HG03460 (cell line): Measurements from ENCODE around the gene BRINP2.

Experiments
- ATAC-seq: cut with Tn5 transposase; IDR thresholded peaks from one replicate; pipeline ENCODE4 v1.9.1; 2021; ENCODE audit not compliant: unreplicated experiment

BRINP2 gene, protein sequence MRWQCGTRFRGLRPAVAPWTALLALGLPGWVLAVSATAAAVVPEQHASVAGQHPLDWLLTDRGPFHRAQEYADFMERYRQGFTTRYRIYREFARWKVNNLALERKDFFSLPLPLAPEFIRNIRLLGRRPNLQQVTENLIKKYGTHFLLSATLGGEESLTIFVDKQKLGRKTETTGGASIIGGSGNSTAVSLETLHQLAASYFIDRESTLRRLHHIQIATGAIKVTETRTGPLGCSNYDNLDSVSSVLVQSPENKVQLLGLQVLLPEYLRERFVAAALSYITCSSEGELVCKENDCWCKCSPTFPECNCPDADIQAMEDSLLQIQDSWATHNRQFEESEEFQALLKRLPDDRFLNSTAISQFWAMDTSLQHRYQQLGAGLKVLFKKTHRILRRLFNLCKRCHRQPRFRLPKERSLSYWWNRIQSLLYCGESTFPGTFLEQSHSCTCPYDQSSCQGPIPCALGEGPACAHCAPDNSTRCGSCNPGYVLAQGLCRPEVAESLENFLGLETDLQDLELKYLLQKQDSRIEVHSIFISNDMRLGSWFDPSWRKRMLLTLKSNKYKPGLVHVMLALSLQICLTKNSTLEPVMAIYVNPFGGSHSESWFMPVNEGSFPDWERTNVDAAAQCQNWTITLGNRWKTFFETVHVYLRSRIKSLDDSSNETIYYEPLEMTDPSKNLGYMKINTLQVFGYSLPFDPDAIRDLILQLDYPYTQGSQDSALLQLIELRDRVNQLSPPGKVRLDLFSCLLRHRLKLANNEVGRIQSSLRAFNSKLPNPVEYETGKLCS

DNA sequence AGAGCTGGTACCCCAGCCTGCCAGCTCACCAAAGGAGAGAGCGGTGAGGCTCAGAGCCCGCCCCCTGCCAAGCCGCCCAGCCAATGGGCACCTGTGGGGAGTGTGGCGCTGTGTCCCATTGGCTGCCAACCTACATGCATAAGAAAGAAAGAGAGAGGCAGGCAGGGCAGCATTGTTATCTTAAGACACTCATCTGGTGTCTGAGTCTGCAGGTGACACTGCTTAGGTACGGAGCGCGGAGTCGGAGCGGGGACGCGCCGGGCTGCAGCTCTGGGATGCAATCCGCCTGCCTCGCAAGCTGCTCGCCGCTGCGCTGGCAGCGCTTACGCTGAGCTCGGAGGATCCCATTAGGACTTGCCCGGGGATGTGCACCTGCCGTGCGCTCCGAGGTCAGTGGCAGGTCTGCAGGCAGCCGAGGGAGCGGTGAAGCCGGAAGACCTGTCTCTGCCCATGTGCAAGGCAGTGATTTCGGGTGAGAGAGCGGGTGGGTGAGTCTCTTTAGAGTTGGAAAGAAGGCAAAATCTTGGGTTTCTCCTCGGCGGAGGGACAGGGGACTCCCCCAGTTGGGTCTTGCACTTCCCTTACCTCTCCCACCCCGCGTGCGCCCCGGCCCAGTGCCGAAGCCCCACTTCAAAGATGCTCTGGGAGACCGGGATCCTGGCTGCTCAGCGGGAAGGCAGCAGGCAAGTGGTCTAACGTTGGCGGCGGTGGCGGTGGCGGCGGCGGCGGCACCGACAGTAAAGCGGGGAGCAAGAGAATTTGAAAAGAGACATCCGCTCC, at the start of gene BRINP2:
BRINP2 (plus strand) TSS at position 203 of the 780 bp plus-strand sequence. CDS start 58,919 bp downstream, outside the sequence.
- peak; percentile 57 for ATAC-seq

DNA sequence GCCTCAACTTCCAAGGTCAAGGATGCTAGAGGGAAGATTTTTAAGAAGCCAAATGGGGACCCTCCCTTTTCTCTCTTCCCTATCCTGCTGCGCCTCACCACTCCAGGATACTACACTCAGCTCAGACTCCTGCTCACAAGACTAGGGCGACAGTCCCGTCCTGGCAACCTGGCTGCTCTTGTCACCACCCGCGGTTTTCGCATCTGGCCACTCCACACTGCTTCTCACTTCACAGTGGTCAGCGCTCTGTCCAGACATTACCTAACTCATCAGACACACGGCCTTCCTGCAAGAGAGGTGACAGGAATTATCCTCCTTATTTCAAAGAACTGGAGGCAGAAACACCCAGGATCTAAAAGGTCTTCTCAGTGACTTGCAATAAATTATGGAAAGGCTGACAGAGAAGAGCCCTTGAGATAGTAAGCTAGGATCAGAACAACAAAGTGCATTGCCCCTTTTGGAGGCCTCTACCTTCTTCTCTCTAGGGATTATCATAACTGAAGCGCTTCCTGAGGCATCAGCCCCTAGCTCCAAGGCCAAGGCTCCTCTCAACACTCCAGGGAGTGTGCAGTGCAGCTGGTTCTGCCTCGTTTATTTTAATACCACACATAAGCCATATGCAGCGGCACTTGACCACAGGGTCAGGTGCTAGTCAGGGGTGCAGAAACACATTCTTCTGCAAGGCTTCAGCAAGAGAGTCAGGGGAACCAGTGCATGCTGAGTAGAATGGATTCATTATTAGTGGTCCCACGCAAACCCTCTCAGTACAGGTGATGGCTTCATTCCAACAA, 48.1 kb upstream of the BRINP2 start:
- ATAC-seq = no peak

DNA sequence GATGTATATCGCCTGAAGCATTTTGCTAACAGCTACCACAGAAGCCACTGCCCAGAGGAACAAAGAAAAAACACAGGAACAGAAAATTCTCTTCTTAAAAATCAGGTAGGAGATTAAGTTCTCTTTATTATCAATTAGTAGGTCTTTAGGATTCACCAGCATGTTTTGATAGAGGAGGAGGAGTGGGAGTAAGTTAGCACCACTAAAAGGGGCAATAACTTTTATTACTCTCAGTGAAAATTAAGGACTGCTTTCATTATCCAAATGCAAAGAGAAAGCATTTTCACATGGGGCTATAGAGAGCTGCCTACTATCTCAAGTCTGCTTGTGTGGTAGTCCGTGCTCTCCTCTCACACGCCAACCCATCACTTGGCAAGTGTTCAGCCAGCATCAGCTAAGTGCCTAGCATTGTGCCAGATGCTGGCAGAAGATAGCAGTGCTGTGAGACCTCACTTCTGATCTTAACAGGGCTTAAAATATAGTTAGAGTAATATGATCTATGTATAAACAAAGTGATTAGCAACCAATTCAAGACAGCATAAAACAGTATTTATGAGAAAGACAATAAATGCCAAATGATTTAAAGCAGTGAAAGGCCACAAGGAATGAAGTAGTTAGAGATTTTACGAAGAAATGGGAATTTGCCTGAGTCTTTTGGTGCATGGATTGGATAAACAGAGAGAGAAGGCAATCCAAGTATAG, 46.0 kb upstream of the BRINP2 start:
- no peak for ATAC-seq

DNA sequence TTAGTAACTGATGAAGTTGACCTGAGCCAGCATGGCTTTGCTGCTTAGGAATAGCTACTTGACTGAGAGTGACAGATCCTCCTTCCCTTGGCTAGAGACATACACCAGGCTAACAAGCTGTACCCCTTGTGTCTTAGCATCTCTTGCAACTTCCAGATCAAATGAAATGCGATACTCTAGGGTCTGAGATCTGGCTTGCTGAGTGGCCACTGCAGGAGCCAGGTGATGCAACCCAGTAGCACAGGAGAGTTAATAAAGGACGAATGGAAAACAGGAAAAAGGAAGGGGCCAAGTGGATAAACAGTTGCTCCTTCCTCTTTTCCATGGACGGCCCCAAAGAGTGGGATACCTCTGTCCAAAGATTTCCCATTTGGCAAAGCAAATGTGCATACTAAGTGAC, 44.5 kb upstream of the BRINP2 start:
- ATAC-seq = no peak

DNA sequence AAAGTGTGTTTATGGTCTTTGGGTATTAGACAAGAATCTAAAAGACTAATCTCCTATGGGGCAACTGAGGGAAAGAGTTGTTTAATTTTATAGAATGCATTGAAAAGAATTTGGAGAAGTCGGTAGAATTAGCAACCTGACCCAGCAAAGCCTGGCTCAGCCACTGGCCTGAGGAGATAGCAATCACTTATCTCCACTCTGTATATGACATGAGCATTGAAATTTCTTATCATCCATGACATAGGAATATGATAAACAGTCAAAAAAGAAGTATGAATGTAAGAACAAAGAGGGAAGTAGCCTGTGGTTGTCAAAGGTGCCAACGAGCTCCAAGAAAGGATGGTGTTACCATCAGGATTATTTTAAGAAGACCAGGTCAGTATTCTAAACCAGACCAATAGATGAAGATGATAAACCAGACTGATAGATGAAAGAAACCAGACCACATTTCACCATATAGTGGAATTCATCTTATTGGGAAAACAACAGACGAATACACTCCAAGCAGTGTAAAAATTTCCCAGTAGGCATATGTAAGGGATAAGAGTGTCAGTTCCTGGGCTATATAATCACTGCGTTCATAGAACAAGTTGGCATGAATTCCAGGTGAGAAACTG, 42.0 kb upstream of the BRINP2 start:
- ATAC-seq = no peak

DNA sequence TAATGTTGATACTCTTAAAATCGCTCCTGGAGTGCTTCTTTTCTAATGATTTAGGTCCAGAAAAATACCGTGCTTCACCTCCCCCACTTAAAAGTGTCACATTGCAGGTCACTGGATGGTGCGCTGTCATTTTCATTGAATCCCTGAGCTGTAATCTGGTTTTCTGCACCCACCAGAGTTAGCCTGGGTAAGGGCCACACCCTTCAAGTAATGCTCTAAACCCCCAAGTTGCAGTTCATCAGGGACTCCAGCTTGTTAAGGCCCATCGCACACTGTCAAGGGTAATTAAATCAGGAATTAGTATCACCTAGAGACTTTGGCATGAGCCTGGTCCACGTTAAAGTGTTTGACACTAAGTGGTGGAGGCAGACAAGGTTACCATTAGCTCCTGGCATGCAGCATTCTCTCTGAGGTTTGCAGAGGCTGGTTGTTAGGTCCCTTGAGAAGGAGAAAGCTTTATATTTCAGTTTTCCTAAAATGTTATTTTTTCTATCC, 40.3 kb upstream of the BRINP2 start:
- no peak for ATAC-seq

DNA sequence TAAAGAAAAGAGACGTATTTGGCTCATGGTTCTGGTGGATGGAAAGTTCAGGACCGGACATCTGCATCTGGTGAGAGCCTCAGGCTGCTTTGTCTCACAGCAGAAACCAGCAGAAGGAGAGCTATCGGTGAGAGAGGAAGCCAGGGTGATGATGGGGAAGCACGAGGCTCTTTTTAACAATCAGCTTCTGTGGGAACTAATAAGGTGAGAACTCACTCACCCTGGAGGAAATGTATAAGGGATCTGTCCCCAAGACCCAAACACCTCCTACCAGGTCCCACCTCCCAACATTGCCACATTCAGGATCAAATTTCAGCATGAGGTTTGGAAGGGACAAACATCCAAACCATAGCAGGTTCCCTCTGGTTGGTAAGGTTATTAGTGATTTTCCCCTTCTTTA, 39.0 kb upstream of the BRINP2 start:
- no peak for ATAC-seq

DNA sequence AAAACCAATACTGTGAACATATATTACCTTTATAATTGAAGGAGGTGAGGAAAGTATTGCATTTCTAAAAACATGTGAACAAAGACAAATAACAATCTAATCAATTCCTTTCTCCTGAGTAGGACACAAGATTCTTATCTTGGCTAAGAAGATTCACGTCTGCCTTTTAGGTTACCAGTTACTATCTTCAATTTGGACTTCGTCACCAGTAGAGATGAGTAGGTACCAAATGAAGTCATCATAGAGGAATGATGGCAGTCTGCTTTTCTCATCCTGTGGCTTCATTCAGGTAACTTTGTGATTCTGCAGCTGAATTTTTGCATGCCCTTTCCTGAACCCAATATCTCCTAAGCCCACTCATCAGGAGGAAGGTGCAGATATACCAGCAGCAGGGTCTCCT, 38.6 kb upstream of the BRINP2 start:
- no peak for ATAC-seq

DNA sequence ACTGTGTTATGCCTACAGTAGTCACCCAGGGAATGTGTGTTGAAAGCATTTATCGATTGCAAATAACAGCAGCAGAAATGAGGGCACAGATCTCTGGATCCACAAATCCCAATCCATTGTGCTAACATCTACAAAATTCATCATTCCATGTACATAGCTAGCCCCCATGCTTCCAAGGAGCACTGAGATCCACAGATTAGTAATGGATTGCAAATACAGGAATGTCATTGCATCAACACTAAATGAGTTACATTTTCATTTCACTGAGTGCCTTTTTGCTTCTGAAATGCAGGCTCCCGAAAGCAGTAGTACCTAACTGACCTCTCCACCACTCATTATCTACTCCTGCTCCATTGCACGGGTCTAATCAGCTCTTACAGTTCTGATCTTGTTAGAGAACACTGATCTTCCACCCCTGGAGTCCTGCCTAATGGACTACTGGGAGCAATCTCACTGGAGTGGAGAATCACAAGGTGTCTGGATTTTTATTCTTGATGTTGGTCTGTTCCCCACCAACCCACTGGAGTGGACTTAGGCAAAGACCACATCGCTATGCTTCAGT, 36.7 kb upstream of the BRINP2 start:
- ATAC-seq = no peak

DNA sequence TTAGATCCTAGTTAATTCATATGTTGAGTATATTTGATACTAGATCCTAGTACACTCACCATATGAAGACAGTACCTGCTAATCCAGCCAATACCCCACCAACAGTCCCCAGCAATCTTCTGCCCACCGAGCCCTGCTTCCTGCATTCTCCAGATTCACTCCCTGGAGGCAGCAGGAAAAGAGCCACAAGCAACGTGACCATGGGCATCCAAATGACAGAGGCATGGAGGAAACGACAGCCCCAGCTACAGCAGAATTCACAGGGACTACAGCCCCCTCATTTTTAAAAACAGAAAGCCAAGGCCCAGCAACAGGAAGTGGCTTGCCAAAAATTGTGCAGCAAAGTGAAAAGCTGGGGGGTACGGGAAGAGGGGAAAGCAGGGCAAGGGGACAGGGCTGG, 35.5 kb upstream of the BRINP2 start:
- no peak for ATAC-seq

DNA sequence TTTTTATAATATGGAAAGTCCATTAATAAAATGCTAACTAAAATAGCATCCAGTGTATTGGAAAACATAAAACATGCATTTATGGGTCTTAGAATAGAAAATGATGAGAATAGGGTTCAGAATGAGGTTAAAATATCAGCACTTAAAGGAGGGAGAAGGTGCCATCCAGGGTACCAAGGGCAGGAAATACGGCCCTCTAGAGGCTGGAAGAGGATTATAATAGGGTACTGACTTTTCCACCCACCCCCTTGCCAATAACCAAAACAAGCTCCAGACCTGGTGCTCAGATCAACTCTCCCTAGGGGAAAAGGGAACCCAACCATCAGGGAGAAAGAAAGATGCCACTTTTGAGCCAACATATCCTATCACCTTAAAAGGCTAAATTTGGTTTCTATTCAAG, 32.9 kb upstream of the BRINP2 start:
- ATAC-seq = no peak

DNA sequence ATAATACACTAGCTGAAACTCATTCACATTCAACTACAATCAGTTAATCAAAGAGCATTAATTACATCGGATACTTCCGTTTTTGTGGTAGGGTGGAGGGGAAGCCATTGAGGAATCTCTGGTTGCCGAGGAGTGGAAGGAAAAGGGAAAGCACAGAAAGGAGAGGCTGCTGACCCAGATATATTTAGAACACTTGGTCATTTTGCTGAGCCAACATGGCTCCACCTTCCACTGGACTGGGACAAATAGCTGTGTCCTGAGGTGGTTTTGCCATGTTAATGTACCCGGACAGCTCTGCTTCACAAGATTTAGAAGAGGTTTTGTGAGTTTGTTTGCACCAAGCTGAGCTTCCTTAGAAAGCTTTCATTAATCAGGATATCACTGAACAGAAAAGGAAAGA, 32.4 kb upstream of the BRINP2 start:
- no peak for ATAC-seq

DNA sequence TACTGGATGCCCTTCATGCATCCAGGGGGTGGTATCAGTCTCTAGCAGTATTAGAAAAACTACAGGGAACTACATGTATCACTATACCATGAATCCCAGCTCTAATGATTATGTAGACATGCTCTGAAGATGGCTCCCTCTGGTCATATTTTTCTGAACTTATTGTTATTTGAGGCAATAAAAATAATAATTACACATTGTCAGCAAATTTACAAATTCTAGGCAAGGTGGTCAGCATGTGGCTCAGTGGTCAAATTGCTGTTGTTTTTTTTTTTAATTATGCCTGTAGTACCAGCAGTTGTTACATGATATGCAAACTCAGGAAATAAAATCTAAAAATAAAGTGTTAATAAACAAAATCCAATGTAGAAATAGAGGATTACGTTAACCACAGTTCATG, 28.7 kb upstream of the BRINP2 start:
- ATAC-seq = no peak

DNA sequence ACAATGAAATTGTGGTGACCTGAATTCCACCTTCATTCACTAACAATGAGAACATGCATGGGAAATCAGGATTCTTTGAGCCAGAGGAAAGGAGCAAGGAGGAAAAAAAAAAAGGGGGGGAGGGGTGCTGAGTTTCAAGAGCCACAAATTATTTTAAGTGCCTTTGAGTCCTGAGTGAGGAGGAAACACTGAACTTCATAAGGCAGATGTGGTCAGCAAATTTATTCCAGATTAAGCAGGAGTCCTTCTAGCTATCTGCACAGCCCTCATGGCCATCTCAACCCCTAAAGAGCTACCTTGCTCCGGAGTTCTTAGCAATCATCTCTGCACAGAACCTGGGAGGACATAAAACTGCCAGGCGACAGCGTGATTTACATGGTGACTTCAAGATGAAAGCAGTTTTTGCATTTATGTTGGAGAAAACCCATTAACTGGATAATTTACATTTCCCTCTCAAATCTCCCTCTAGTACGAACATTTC, 27.9 kb upstream of the BRINP2 start:
- ATAC-seq = no peak

DNA sequence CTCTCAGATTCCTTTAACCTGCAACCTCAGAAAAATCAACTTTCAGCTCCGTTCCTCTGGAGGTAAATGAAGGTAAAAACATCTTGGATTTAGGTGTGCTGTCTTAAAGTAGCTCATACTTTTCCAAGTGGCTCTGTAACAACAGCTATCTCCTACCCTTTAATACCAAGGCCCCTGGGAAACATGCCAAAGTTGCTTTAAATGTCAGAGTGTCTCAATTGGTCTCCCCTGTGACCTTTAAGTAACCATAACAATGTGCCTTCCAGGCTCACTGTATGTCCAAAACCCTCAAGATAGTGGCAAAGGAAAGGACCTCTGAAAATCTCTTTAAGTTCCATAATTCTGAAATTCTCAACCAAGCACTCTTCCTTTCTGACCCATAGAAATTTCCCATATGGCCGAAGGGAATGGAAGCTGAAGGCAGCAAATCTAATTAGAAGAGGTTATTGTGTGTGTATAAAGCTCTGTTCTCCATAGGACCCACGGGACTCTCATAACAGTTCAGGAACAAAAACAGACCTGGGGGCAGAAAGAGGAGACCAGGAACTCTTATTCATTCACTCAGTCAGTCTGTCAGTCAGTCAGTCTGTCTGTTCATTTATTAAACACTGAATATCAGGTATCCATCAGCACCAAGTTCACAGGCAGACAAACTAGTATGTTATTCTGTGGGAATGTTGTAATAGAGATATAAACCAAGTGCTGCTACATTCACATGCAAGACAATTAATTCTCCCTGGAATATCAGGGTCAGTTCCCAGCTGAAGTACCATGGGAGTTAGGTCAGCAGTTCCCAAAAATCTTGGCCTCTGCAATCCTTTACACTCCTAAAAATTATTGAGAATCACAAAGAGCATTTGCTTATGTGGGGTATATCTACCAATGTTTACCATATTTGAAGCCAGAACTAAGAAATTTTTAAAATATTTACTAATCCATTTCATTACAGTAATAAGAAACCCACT, 25.4 kb upstream of the BRINP2 start:
- no peak for ATAC-seq

DNA sequence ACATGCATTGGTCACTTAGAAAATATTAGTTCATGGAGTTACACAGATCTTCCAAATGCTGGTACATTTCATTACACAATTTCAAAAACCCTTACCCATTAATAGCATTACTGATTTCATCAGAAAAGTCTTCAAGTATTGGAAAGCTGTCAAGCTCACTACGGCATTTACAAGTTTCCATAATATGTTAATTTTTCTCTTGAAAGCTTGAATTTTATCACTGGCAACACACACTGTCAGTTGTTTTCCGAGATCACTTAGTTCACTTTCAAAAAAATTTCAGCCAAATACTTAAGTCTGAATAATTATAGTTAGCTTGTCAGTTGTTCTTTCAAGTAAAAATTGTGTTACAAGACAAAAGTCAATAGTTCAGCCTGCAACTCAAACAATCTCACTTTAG, 24.3 kb upstream of the BRINP2 start:
- no peak for ATAC-seq

DNA sequence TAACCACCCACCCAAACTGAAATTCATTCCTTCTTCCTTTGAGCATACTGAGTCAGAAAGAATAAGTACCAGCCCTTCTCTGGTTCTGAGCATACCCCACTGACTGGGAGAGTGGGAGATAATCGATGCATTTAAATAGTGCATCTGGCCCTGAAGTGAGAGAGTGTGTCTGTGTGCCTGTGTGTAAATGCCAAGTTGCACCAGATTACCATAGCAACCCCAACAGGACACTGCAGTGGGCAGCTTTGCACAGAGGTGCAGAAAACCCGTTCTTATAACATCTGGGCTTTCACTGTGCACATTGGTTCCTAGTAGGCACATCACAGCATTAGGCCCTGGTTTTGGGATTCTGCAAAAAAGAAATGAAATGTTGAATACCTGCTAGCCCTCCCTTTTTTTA, 8.5 kb upstream of the BRINP2 start:
- ATAC-seq = no peak

DNA sequence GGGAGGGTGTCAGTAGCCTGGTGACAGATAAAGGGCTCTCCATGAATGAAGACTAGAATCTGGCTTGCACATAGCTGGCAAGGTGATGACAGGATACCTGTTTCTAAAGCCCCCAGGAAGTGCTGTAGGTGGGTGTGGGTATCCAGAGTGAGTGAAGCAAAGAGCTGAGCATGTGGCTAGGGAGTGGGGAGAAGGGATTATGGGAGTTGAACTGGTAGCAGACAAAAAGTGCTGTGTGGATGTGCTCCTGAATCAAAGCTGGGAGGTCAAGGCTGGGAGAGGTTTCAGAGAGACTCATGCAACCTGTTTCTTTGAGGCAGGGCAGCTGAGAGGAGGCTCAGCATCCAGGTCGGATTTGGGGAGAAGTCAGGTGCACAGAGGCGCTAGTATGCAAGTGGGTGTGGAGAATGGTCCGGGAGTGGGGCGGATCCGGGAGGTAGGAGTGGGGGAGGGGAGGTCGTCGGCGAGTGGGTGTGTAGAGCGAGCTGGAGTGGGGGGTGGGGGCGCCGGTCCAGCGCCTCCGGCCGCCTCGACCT, 6.8 kb upstream of the BRINP2 start:
- no peak for ATAC-seq
